ENCODE measurements around the gene MYRIP. TPM values are rescaled to one million over a fixed set of nuclear protein-coding genes. Genes with fewer than 3 reads are reported as not detected.
A peak's percentile ranks its signal among the peaks of the same experiment; 100 is the strongest.

MYRIP gene
- total RNA-seq, 1 donor from 2014 or later, result 1.2 TPM

GRCh38 chr3:40191850-40192448 lies 382.5 kb downstream of the MYRIP start:
- peak; percentile 85 for ATAC-seq

- peak; percentile 67 for ATAC-seq
Measured at GRCh38 chr3:40192628-40193027, 383.2 kb downstream of the MYRIP start.

GRCh38 chr3:40196966-40197365 lies 387.6 kb downstream of the MYRIP start:
- no peak for ATAC-seq

- ATAC-seq, result no peak
Measured at GRCh38 chr3:40200692-40201316, 391.4 kb downstream of the MYRIP start.

GRCh38 chr3:40201770-40202169 lies 392.4 kb downstream of the MYRIP start:
- ATAC-seq, result no peak

GRCh38 chr3:40206522-40206921 lies 397.1 kb downstream of the MYRIP start:
- ATAC-seq, result no peak

GRCh38 chr3:40207796-40208195 lies 398.4 kb downstream of the MYRIP start:
- no peak for ATAC-seq

- ATAC-seq, result no peak
Measured at GRCh38 chr3:40208251-40208650, 398.8 kb downstream of the MYRIP start.

- ATAC-seq, result peak; percentile 46
Measured at GRCh38 chr3:40211579-40211978, 402.2 kb downstream of the MYRIP start.

- no peak for ATAC-seq
Measured at GRCh38 chr3:40213556-40213955, 404.1 kb downstream of the MYRIP start.

- ATAC-seq, result no peak
Measured at GRCh38 chr3:40215015-40215414, 405.6 kb downstream of the MYRIP start.

- no peak for ATAC-seq
Measured at GRCh38 chr3:40216471-40216870, 407.1 kb downstream of the MYRIP start.

- ATAC-seq, result no peak
Measured at GRCh38 chr3:40223856-40224255, 414.4 kb downstream of the MYRIP start.

GRCh38 chr3:40224796-40225515 lies 415.5 kb downstream of the MYRIP start:
- no peak for ATAC-seq

- ATAC-seq, result no peak
Measured at GRCh38 chr3:40226636-40227035, 417.2 kb downstream of the MYRIP start.

GRCh38 chr3:40228792-40229350 lies 419.5 kb downstream of the MYRIP start:
- ATAC-seq, result no peak

- ATAC-seq, result peak; percentile 8
Measured at GRCh38 chr3:40229386-40229785, 420.0 kb downstream of the MYRIP start.

- ATAC-seq, result no peak
Measured at GRCh38 chr3:40229963-40230362, 420.6 kb downstream of the MYRIP start.

GRCh38 chr3:40230382-40230781 lies 421.0 kb downstream of the MYRIP start:
- ATAC-seq, result no peak

- ATAC-seq, result no peak
Measured at GRCh38 chr3:40232626-40233025, 423.2 kb downstream of the MYRIP start.

GRCh38 chr3:40237159-40237558 lies 427.8 kb downstream of the MYRIP start:
- ATAC-seq, result no peak

GRCh38 chr3:40237889-40238571 lies 428.6 kb downstream of the MYRIP start:
- no peak for ATAC-seq

- no peak for ATAC-seq
Measured at GRCh38 chr3:40240921-40241320, 431.5 kb downstream of the MYRIP start.
